Stimulated activated CD8-positive, alpha-beta memory T cell treated with anti-CD3 and anti-CD28 coated beads, Interleukin-7, amount 100 ng/mL, for 48 hours (primary cell): ENCODE data around the gene LRRFIP1.

ENCODE experiments used
- DNase-seq, 2 donors: peaks; one replicate each; pipeline ENCODE4 v3.0.0-alpha.2; 2020; ENCODE audit warnings: low read depth in 1 of 2; ENCODE audit errors: extremely low read depth in 1 of 2

Gene LRRFIP1

DNA sequence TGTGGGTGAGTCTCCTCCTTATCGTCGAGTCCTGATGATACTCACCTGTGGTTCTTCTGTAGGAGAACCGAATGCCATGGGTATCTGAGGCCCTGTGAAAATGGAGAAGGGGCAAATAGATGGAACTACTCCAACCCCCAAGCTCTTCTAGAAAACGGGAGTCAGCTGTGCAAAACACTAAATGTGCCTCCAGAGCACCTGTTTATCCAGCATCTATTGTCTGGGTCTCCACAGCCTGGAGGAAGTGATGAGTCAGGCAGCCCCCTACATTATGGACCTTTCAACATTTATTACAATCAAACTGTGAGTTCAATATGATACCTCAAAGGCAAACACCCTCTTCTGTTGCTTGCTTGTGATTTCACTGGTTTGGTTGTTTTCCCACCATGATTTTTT, 9.8 kb upstream of the LRRFIP1 start:
- DNase-seq: no peak

DNA sequence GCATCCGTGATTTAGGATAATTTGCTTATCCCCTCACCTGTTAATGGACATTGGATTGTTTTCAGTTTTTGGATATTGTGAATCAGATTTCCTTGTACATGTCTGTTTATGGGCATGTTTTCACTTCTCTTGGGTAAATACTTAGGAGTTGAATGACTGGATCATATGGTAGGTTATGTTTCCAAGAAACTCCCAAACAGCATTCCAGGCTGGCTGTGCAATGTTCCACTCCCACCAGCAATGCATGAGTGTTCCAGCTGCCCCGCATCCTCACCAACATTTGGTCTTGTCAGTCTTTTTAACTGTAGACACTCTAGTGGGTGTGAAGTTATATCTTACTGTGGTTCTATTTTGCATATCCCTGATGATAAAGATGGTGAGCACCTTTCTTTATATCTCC, 8.9 kb upstream of the LRRFIP1 start:
- no peak for DNase-seq

DNA sequence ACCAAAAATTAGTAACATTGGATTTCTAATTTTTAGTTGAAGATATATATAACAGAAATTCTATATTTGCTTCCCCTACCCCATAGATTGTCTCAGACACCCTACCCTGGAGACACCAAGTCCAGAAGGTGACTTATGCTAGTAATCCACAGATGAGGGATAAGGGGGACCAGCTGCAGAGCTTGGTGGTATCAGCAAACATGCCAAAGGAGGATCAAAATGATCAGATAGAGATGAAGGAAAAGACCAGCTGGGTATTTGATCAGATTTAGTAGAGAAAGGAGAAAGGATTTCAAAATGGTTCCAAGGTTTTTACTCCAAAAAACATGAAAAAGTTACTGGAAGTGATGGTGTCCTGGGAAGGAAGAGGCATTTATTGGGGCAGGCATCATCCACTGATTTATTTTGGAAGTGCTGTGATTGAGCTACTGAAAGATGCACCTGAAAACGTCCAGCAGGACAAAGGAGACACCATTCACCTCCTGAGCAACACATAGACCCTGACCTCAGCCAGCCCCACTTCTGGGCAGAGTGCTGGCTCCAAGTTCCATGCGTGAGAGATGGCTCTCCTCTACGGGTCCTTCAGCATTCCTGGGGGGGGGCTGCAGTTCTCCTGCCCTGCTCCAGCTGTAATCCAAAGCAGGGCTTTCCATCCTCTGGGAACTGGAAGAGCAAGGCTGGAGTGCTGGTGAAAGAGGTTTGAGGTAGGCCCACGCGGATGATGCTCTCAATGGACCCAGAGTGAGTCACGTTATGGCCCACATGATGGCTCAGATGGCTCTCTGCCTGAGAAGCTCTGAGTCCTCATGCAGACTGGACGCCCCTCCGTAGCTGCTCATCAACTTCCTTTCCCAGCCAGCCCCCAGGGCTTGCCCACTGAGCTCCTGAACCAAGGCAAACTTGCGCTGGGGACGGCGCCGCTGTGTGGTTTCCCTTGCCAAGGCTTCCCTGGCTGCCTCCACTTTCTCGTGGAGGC, 3.7 kb upstream of the LRRFIP1 start:
- no peak for DNase-seq

DNA sequence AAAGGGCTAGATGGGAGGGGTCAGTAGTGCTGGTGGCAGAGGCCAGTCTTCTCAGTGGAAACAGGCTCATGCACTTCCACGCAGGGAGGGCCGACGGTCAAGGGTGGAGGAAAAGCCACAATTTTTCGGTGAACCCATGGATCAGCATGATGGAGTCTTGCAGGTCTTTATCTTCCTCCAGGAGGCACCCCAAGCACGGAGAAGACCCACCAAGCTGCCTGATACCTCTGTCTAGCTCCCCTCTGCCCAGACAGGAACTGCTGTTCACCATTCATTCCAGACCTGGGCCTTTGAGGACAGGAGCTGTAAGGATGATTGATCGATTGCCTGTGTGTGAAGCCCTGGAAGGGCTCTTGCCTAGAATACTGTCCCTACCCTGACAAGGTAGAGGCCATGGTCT, 2.8 kb upstream of the LRRFIP1 start:
- no peak for DNase-seq

DNA sequence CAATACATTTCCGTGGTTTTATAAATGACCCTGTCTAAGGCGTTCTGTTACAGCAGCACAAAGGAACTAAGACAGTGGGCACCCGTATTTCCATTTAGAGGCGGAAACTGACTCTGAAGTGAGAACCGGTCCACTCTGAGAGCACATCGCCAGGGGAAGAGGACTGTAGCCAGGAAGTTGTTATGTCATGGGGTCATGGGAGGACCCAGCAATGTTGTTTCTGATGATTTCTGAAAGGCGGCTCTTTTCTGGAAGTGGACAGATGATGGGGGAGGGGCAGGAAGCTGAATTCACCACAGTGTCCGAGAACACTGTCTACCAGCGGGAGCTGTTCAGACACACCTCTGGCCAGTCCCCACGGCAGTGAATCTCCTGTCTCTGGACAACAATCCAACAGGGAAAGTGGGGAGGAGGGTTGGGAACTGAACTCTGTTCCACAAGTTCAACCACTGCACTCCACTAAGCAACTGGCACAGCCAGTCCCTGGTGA, 2.1 kb upstream of the LRRFIP1 start:
- DNase-seq: no peak

DNA sequence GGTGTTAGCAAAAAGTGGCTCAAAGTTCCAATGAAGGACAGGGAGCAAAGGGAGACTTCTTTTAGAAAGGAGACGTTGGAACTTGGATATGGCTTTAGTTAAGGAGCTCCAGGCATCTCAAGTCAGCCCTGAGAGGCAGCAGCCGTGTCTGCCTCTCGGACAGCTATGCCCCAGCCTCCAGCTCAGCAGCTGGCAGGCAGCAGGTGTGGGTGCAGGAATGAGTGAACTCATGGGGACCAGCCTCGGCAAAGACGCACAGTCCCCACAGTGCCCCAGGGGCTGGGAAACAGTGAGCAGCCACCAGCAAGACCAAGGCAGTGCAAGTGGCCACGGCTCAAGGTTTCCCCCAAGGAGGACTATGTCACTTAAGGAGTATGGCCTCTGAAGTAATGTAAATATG, 1.6 kb upstream of the LRRFIP1 start:
- DNase-seq: no peak

DNA sequence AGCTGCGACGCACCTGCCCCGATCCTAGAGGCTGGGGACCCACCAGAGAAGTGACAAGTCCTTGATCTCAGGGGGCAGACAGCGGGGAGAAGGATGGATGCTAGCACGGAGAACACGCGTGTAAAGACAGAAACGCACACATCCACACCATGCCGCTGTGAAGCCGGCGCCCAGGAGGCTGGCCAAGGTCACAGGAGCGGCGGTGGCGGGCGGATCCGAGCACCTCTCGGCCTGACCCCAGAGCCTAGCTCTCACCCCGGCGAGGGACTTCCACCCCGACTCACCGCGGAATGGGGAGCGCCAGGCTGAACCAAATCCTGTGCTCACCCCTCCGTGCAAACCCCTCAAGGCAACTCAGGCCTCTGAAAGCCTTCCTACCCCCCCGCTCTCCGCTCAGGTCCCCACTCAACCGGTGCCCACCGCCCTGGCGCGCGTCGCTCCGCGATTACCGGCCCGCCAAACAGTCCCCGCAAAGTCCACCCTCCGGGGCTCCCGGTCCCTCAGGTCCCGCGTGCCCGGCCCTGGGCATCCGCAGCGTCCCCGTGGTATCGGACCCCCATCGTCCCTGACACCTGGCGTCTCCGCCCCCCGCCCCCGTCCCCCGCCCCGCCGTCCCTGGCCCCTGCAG, 460 bp upstream of the LRRFIP1 start:
- no peak for DNase-seq

DNA sequence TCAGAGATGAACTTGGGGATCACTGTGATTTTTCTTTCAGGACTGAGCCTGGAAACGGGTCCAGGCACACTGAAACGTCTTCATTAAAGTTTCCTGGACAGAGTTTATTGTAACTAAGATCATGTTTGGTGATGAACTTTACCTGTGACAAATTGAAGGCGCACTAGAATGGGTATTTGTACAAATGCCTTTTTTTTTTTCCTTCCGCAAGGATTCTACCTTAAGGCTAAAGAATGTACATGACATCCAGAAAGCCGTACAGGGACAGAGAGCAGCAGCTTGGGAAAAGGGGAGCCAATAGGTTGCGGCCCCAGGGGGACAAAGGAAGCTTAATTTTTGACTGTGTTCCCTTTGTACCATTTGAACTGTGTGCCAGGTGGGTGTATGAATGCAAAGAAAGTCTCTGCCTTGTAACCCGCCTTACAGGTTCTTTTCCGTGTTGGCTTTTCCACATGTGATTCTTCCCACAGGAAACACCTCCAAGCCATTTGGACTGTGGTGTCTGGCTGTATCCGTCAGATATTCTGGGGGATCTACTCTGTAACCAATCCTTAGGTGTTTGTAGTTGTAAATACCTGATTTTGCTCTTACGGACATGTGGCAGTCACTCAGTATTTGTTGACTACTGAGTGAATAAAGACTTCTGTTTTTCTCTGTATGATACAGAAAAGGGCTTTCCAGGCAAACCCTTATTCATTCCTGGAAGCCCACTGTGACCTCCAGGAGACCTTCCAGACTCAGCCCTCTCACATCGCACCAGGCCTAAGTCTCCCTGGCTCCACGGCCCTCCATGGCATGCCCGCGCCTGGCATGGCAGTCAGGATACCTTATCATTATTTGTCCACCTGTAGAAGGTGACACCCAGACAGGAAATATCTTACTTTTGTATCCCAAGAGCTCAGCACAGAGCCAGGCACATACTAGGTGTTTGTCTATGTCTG, 1.1 kb downstream of the LRRFIP1 start:
- no peak for DNase-seq

DNA sequence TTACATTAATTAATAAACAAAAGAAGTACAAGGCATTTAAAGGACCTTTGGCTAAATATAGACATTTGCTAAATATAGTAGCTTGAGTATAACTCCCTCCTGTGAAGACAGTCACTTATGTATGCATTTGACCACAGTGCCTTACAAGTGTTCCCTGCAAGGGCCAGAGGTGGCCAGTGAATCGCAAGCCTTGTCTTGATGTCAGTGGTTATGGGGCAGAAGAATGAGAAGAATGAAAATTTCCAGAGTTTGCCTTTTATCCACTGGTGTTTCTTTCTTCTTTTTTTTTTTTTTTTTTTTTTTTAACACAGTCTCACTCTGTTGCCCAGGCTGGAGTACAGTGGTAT, 1.8 kb downstream of the LRRFIP1 start:
- no peak for DNase-seq

DNA sequence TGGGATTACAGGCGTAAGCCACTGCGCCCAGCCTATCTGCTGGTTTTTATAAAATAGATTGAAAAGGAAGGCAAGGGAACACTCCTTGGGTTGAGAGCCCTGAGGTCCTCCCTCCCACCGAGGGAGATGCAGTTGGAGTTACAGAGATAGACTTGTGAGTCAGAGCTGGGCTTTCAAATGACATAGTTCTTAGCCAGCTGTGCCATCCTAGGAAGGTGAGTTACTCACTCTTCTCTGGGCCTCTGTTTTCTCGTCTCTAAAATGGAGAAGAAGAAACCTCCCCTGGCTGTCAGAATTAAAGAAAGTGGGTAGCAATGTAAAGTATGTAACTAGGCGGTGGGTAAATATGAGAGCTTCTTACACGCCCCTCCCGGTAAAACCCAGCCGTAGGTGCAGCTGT, 2.4 kb downstream of the LRRFIP1 start:
- DNase-seq: no peak

DNA sequence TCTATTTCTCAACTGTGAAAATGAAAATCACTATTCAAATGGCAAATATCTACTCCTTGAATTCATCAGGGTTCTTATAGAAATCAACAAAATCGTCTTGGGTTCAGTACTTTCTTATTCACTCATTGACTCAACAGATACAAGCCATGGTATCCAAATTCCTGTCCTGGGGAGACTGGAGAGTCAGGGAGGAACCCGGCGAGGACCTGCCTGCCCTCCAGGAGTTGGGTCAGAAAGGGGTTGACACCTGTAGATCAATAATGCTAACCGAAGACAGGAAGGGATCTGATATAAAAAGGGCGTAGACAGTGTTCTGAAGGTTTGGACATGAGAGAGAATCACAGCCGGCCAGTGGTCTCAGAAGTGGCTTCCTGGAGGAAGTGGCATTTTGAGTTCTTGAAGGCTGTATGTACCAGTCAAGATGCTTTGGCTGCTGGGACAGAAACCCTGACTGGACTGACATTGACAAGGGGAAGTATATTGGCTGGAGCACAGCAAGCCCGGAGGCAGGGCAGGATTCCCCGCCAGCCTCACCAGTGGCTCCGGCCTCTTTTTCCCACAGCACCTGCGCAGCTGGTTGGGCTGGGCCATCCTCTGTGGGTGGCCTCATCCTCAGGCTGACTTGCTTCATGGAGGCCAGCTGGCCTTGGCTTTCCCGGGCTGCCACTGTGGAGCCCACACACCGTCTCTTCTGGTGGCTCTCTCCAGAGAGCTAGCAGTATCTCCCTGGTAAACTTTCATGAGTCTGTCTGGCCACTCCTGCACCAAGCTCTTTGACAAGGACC, 3.0 kb downstream of the LRRFIP1 start:
- no peak for DNase-seq

DNA sequence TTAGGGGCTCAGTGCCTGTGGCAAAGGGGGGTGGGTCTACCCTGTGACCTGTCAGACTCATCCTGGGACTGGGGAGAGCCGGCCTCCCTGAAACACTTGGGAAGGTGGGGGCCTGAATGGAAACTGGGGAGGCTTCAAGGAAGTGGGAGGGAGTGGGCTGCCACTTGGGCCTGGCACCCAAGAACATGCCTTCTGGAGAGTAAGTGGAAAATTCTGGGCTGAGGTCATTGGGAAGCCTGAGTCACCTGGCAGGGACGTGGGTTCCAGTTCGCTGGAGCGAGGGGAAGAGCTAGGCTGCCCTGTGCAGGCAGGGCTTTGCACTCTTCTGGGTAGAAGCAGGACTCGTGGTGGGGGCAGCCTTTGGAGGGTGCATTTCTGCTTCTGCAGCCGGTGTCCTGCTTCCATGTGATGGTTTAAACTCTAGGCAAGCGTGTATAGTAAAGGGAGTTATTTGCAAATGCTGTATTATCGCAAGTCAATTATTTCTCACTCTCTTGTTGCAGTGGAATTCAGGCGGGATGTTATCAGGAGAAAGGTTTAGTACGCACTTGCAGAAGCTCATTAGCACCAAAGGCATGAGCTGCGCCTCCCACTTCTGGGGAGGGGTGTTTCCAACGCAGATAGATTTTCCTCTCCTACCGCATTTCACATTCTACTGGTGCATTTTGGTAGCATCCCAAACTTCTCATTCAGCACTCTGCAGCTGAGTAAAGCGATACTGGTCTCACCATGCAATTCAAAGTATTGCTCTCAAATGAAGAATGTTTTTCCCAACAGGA, 3.8 kb downstream of the LRRFIP1 start:
- DNase-seq: no peak

DNA sequence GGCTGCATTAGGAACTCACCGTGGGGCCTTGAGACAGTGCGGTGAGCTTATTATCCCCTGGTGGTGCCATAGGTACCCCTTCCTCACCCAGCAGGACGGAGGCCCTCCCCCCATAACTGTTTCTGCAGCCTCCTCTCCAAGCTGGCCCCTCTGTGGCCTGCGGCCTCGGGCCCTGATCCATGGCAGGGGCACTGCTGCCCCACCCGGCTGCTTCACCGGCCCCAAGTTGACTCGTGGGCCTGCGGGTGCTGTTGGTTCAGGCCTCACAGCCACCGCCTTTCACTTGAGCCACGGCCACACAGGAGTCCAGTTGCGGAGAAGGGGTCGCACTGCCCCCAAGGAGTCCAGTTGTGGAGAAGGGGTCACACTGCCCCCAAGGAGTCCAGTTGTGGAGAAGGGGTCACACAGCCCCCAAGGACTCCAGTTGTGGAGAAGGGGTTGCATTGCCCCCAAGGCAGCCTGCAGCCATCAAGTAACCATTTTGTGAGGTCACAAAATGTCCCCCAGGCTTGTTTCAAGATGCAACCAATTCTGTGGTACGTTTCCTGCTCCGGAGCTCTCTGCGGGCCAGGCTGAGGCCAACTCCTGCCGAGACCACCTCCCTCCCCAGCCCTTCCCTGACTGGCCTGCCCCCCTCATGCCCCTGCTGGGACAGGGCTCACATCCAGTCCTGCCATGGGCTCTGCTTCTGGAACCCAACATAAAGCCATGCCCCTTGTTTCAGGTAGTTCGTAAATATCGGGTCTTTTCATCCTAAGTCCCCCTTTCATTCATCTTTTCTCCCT, 4.6 kb downstream of the LRRFIP1 start:
- DNase-seq: no peak

DNA sequence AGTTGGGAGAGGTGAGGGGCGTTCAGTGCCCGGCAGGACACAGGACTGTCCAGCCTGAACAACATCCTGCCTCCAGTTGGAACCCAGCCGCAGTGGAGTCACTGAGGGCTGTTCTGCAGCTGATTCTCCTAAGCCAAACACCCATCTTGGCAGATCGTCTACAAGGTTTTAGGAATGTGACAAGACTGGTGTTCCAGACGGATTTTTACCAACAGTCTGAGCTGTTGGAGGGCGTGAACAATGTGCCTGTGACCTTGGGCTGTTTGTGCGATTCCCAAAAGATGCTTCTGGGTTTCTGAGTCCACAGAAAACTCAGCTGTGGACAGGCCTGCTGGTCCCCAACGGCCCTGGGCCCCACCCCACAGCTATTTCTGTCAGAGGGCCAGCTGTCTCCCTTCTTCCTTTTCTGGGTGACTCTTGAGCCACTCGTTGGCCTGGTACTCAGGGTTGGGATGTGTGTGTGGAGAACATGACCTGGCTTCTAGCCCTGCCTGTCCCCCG, 5.7 kb downstream of the LRRFIP1 start:
- no peak for DNase-seq

DNA sequence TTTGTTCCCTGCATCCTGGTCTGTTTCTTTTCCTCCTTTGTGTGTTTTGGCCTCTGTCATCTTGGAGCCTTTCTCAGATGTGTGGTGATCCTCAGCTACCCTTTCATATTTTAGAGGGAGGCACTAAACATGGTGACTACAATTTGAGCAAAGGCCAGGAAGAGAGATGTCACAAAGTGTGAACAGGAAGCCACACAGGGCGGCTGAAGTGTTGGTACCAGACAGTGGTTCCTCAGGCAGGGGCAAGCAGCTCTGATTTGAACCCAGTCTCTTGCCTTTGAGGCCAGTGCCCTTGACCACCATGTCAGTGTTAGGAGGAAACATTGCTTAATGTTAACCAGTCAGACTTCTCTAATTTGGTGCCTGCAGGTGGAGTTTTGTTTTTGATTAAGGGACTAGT, 9.2 kb downstream of the LRRFIP1 start:
- DNase-seq: no peak

DNA sequence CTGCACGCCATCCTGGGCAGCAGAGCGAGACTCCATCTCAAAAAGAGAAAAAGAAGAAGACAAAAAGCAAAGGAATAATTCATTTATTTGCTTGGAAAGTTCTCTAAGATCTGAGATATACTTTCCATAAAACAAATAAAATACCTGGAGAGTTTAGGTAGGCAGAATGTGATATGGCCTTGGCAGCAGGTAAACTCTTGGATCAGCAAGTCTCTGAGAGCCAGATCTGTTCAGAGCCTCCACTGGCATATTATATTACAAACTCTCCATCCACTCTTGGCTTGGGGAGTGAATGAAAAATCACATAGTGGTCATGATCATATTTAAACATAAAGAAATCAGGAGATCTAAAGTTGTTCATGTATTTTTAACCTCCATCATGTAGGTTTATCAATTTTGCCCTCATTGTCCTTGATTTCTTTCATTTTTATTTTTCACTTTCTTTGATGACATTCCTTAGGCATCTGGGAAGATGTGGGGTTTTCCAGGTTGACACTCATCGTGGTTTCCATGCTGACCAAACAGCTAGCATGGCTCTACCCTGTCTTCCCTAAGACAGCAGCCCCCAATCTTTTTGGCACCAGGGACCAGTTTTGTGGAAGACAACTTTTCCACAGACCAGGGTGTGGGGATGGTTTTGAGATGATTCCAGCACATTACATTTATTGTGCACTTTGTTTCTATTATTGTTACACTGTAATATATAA, 10.2 kb downstream of the LRRFIP1 start:
- no peak for DNase-seq

DNA sequence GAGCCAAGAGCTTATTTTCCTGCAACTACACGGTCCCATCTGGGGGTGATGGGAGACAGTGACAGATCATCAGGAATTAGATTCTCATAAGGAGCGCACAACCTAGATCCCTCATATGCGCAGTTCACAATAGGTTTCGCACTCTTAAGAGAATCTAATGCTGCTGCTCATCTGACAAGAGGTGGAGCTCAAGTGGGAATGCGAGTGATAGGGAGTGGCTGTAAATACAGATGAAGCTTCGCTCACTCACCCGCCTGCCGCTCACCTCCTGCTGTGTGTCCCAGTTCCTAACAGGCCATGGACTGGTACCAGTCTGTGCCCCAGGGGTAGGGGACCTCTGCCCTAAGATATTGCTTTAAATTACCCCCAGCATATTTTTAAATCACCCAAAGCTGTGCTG, 10.8 kb downstream of the LRRFIP1 start:
- no peak for DNase-seq
